CD4-positive, CD25-positive, alpha-beta regulatory T cell (primary cell): Measurements from ENCODE around the gene UBFD1. TPM values are rescaled to one million over a fixed set of nuclear protein-coding genes. Genes with fewer than 3 reads are reported as not detected.
A peak's percentile ranks its signal among the peaks of the same experiment; 100 is the strongest.
"Not testable (repeated sequence)": the region's sequence is repeated elsewhere in the genome, so short reads cannot be mapped to it uniquely, and the experiment has no call there.

Source experiments
- ATAC-seq, 2 donors: fragments of 150-1000 bp; cut with Tn5 transposase; one replicate each; pipeline ENCODE4 v1.10.0; 2021; ENCODE audit warnings: low read depth in 2 of 2, moderate number of reproducible peaks in 2 of 2, moderate library complexity in 1 of 2
- DNase-seq, 3 donors: peaks; one replicate each; pipeline versions ENCODE4 v3.0.0 to v3.0.0-alpha.2; 2012 to 2022; ENCODE audit warnings: mixed read lengths in 1 of 3
- H3K27ac ChIP-seq: one replicate; pipeline ENCODE4 v1.7.0; 2013; ENCODE audit warnings: mild to moderate bottlenecking, low read length; ENCODE audit not compliant: insufficient read depth, poor library complexity, severe bottlenecking
- H3K27me3 ChIP-seq: one replicate; pipeline ENCODE4 v1.7.0; 2013; ENCODE audit warnings: low read length; ENCODE audit not compliant: control insufficient read depth, insufficient read depth
- H3K36me3 ChIP-seq: one replicate; pipeline ENCODE4 v1.7.0; 2013; ENCODE audit warnings: mild to moderate bottlenecking, low read length, moderate library complexity; ENCODE audit not compliant: control insufficient read depth, insufficient read depth
- H3K4me1 ChIP-seq: 2 replicates; pipeline ENCODE4 v1.7.0; 2013; ENCODE audit warnings: mild to moderate bottlenecking, low read length; ENCODE audit not compliant: insufficient read depth, control insufficient read depth, poor library complexity, severe bottlenecking
- H3K4me3 ChIP-seq: one replicate; pipeline ENCODE4 v1.7.0; 2013; ENCODE audit warnings: low read depth, mild to moderate bottlenecking, low read length, moderate library complexity
- H3K9me3 ChIP-seq, 2 experiments: 1 replicate in 1 of 2; 2 replicates in 1 of 2; pipeline ENCODE4 v1.7.0; 2013; ENCODE audit warnings: low read length in 2 of 2, mild to moderate bottlenecking in 1 of 2, moderate library complexity in 1 of 2; ENCODE audit not compliant: control insufficient read depth in 2 of 2
- H3K27ac Mint-ChIP-seq, 3 donors: one replicate each; pipeline ENCODE4 v1.8.0; 2020 to 2022; ENCODE audit warnings: mild to moderate bottlenecking in 3 of 3, mixed read lengths in 3 of 3, moderate library complexity in 2 of 3
- H3K27me3 Mint-ChIP-seq: one replicate; pipeline ENCODE4 v1.8.0; 2022; ENCODE audit warnings: mild to moderate bottlenecking, mixed read lengths
- H3K36me3 Mint-ChIP-seq: one replicate; pipeline ENCODE4 v1.8.0; 2020; ENCODE audit warnings: mixed read lengths
- H3K4me1 Mint-ChIP-seq, 4 donors: one replicate each; pipeline ENCODE4 v1.8.0; 2020 to 2022; ENCODE audit warnings: mixed read lengths in 4 of 4, mild to moderate bottlenecking in 1 of 4
- H3K4me3 Mint-ChIP-seq, 4 donors: one replicate each; pipeline ENCODE4 v1.8.0; 2020 to 2022; ENCODE audit warnings: mild to moderate bottlenecking in 4 of 4, mixed read lengths in 4 of 4, moderate library complexity in 3 of 4
- H3K9me3 Mint-ChIP-seq, 7 donors: one replicate each; pipeline ENCODE4 v1.8.0; 2020 to 2022; ENCODE audit warnings: mixed read lengths in 7 of 7, mild to moderate bottlenecking in 3 of 7, moderate library complexity in 2 of 7
- polyA plus RNA-seq, 4 donors: library from polyadenylated mRNA; unstranded; fragments of 300-500 nt; fragmentation: Illumina TruSeq; gene quantifications; one replicate each; pipeline ENCODE4 v1.2.3, GENCODE V29; 2021
- total RNA-seq: library from RNA; stranded (reverse); gene quantifications from one replicate; pipeline ENCODE4 v1.2.3, GENCODE V29; 2022

Gene UBFD1
- total and polyA plus RNA-seq, 5 donors from 2014 or later, result 13.0 to 38.8 (median 15.5) TPM

- Histone ChIP-seq H3K27ac (no peak overlapping the region), H3K4me3 (no peak overlapping the region), H3K27me3 (no peaks in the 10 kb centered on the region), H3K36me3 (peaks cover 28% of the 10 kb centered on the region), H3K9me3 (no peaks in the 10 kb centered on the region), H3K4me1 (no peaks in the 10 kb centered on the region)
- DNase-seq, result no peak
- peaks cover 0 to 4% (median 0%) of the 10 kb centered on the region in 4 donors for H3K4me1 Mint-ChIP-seq
- no peak overlapping the region for H3K27ac Mint-ChIP-seq
- H3K27me3 Mint-ChIP-seq, result no peaks in the 10 kb centered on the region
- H3K9me3 Mint-ChIP-seq, result no peaks in the 10 kb centered on the region
- no peak overlapping the region for H3K4me3 Mint-ChIP-seq
- peaks cover 12% of the 10 kb centered on the region for H3K36me3 Mint-ChIP-seq
- ATAC-seq, result no peak
Observed at GRCh38 chr16:23539984-23540816, 17.3 kb upstream of the UBFD1 start.

GRCh38 chr16:23540817-23541178 lies 16.7 kb upstream of the UBFD1 start:
- not testable (repeated sequence) for H3K27me3 Mint-ChIP-seq, H3K27me3 ChIP-seq, H3K27ac Mint-ChIP-seq, H3K9me3 ChIP-seq, H3K4me1 ChIP-seq, H3K27ac ChIP-seq, H3K4me1 Mint-ChIP-seq, DNase-seq, ATAC-seq, H3K4me3 ChIP-seq, H3K9me3 Mint-ChIP-seq
- Mint-ChIP-seq H3K36me3 (peaks cover 12% of the 10 kb centered on the region), H3K4me3 (peak overlapping the region in 1 of 4 donors; percentile 32)
- peaks cover 28% of the 10 kb centered on the region for H3K36me3 ChIP-seq

GRCh38 chr16:23544436-23544835 lies 13.1 kb upstream of the UBFD1 start:
- no peaks in the 10 kb centered on the region for H3K4me1 ChIP-seq
- H3K27me3 ChIP-seq, result no peaks in the 10 kb centered on the region
- Mint-ChIP-seq H3K36me3 (peaks cover 16% of the 10 kb centered on the region), H3K27ac (no peak overlapping the region), H3K4me3 (no peak overlapping the region), H3K27me3 (no peaks in the 10 kb centered on the region), H3K4me1 (peaks cover 0 to 2% (median 0%) of the 10 kb centered on the region in 4 donors), H3K9me3 (no peaks in the 10 kb centered on the region)
- no peaks in the 10 kb centered on the region for H3K9me3 ChIP-seq
- H3K4me3 ChIP-seq, result no peak overlapping the region
- ATAC-seq, result no peak
- no peak overlapping the region for H3K27ac ChIP-seq
- DNase-seq, result no peak
- H3K36me3 ChIP-seq, result peaks cover 49% of the 10 kb centered on the region

GRCh38 chr16:23549938-23550337 lies 7.6 kb upstream of the UBFD1 start:
- no peaks in the 10 kb centered on the region for H3K9me3 Mint-ChIP-seq
- H3K4me1 Mint-ChIP-seq, result peaks cover 3 to 9% (median 7%) of the 10 kb centered on the region in 4 donors
- H3K36me3 Mint-ChIP-seq, result peaks cover 22% of the 10 kb centered on the region
- no peaks in the 10 kb centered on the region for H3K27me3 ChIP-seq
- H3K27me3 Mint-ChIP-seq, result no peaks in the 10 kb centered on the region
- no peak overlapping the region for H3K27ac ChIP-seq
- DNase-seq (no peak), ATAC-seq (no peak)
- no peaks in the 10 kb centered on the region for H3K9me3 ChIP-seq
- H3K4me3 Mint-ChIP-seq, result no peak overlapping the region
- H3K27ac Mint-ChIP-seq, result no peak overlapping the region
- H3K4me3 ChIP-seq, result no peak overlapping the region
- H3K4me1 ChIP-seq, result no peaks in the 10 kb centered on the region
- peaks cover 52% of the 10 kb centered on the region for H3K36me3 ChIP-seq

- Histone ChIP-seq H3K27me3 (no peaks in the 10 kb centered on the region), H3K27ac (no peak overlapping the region), H3K9me3 (no peaks in the 10 kb centered on the region), H3K4me1 (peaks cover 8% of the 10 kb centered on the region), H3K4me3 (no peak overlapping the region), H3K36me3 (peaks cover 35% of the 10 kb centered on the region)
- H3K27ac Mint-ChIP-seq, result no peak overlapping the region
- ATAC-seq (no peak), DNase-seq (no peak)
- H3K4me3 Mint-ChIP-seq, result no peak overlapping the region
- peaks cover 6 to 20% (median 13%) of the 10 kb centered on the region in 4 donors for H3K4me1 Mint-ChIP-seq
- peaks cover 18% of the 10 kb centered on the region for H3K36me3 Mint-ChIP-seq
- H3K9me3 Mint-ChIP-seq, result no peaks in the 10 kb centered on the region
- no peaks in the 10 kb centered on the region for H3K27me3 Mint-ChIP-seq
Observed at GRCh38 chr16:23552161-23552560, 5.4 kb upstream of the UBFD1 start.

GRCh38 chr16:23554536-23554935 lies 3.0 kb upstream of the UBFD1 start:
- peak overlapping the region in 1 of 3 donors; percentile 28 for H3K27ac Mint-ChIP-seq
- peak overlapping the region in 2 of 4 donors; percentile 5 to 91 for H3K4me3 Mint-ChIP-seq
- peaks cover 13 to 35% (median 19%) of the 10 kb centered on the region in 4 donors for H3K4me1 Mint-ChIP-seq
- DNase-seq (no peak), ATAC-seq (no peak)
- Histone ChIP-seq H3K36me3 (peaks cover 25% of the 10 kb centered on the region), H3K4me1 (peaks cover 21% of the 10 kb centered on the region), H3K9me3 (no peaks in the 10 kb centered on the region), H3K4me3 (no peak overlapping the region), H3K27ac (no peak overlapping the region), H3K27me3 (no peaks in the 10 kb centered on the region)
- H3K9me3 Mint-ChIP-seq, result no peaks in the 10 kb centered on the region
- H3K27me3 Mint-ChIP-seq, result no peaks in the 10 kb centered on the region
- H3K36me3 Mint-ChIP-seq, result peaks cover 12% of the 10 kb centered on the region

- Mint-ChIP-seq H3K4me1 (peaks cover 20 to 51% (median 30%) of the 10 kb centered on the region in 4 donors), H3K27me3 (no peaks in the 10 kb centered on the region), H3K27ac (peak overlapping the region; percentile 95 to 96 (median 95)), H3K4me3 (peak overlapping the region; percentile 91 to 99 (median 95)), H3K9me3 (no peaks in the 10 kb centered on the region), H3K36me3 (peaks cover 12% of the 10 kb centered on the region)
- H3K27me3 ChIP-seq, result no peaks in the 10 kb centered on the region
- peaks cover 21% of the 10 kb centered on the region for H3K4me1 ChIP-seq
- H3K27ac ChIP-seq, result peak overlapping the region; percentile 91
- ATAC-seq (no peak), DNase-seq (peak in 1 of 3 donors; percentile 20)
- H3K36me3 ChIP-seq, result peaks cover 32% of the 10 kb centered on the region
- H3K4me3 ChIP-seq, result peak overlapping the region; percentile 80
- H3K9me3 ChIP-seq, result no peaks in the 10 kb centered on the region
Observed at GRCh38 chr16:23557779-23558702, 514 bp downstream of the UBFD1 start.
